Gastrocnemius medialis (tissue), 4 donors: ENCODE results near the gene RNF26.

Experiments used
- CTCF ChIP-seq, 5 experiments: fragments of 450-650 bp in 3 of 5; fragments of 200-600 bp in 2 of 5; sonication (generic) in 2 of 5; IDR thresholded peaks in 4 of 5; conservative IDR thresholded peaks in 1 of 5; 1 replicate in 4 of 5; 2 replicates in 1 of 5; pipeline ENCODE4 v1.5.1; 2016 to 2019; ENCODE audit warnings: antibody characterized with exemption in 5 of 5, mild to moderate bottlenecking in 3 of 5, moderate library complexity in 3 of 5
- POLR2A ChIP-seq, 2 donors: fragments of 450-650 bp; IDR thresholded peaks; one replicate each; pipeline ENCODE4 v1.6.1; 2017; ENCODE audit warnings: antibody characterized with exemption in 2 of 2, mild to moderate bottlenecking in 2 of 2, moderate library complexity in 2 of 2

- TF ChIP-seq POLR2A (IDR thresholded peaks at IDR 0.05): no peak
- no peak for TF ChIP-seq CTCF (IDR thresholded peaks at IDR 0.05 in 4 of 5, conservative IDR thresholded peaks at IDR 0.05 in 1 of 5)
Observed at GRCh38 chr11:119322921-119323531, 11.3 kb upstream of the RNF26 start.
